ENCODE data around the gene TIMM50.
A peak's percentile ranks its signal among the peaks of the same experiment; 100 is the strongest.
"Not testable (repeated sequence)": the region's sequence is repeated elsewhere in the genome, so short reads cannot be mapped to it uniquely, and the experiment has no call there.

The TIMM50 gene
- total RNA-seq: 35.5 to 79.7 (median 39.4) reads per million in 4 experiments

DNA sequence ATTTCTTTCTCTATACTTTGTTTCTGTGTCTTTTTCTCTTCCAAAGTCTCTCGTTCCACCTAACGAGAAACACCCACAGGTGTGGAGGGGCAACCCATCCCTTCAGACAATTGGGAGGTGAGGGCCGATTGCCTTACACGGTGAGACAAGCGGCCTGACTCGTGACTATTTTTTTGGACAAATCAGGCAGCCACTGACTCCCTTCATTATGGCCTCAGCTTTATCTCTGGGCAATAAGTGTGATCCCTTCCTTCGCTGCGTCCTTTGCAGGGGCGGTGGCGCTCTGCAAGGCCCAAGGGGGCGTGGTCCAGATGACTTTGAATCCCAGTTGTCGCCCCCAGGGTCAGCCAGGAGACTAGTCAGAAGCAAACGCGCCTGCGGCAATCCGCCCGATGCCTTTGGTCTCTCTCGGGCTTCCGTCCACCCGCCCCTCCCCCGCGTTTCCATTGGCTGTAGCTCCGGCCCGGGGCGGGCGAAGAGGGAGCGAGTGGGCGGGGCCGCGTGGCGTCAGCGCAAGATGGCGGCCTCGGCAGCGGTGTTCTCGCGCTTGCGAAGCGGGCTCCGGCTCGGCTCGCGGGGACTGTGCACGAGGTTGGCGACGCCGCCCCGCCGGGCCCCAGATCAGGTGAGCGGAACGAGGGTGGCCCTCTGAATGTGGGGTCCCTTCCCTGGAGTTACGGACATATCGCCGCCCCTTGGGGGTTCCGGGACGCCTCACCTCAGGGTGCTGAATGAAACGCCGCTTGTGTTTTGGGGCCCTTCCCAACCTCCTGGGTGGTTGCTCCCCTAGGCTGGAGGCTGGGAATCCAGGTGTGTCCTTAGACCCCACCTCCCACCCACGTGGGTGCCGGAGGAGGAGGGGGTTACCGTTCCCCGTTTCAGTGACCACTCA lies at the start of gene TIMM50:
TSS of gene TIMM50 (plus strand) at position 502 of the 892 bp plus-strand sequence. CDS start at position 518, 16 bp downstream.
- peak; percentile 95 for DNase-seq

- no peak for DNase-seq
Observed at GRCh38 chr19:39432677-39433025, 48.0 kb upstream of the TIMM50 start.

DNA sequence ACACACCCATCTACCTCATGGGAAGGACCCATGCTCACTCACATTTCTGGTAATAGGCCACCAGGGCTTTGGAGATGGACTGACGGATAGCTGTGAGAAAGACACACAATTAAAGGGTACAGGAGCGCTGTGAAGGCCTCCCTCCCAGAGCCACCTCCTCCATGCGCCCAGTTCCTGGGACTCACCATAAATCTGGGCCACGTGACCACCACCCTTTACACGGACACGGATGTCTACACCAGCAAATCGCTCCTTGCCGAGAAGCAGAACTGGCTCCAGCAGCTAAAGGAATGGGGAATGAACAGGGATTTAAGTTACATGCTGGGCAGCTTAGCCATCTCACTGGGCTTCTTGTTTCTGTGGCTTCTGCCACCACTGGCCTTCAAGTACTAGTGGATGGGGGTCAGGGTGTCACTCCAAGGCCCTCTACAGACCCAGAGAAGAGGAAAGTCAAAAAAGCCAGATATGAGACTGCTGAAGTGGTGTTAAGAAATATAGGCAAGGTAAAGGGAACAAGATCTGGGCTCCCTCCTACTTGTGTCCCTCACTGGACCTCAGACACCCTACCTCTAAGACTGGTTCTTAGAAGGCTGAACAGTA lies 47.1 kb upstream of the TIMM50 start:
- no peak for DNase-seq

DNA sequence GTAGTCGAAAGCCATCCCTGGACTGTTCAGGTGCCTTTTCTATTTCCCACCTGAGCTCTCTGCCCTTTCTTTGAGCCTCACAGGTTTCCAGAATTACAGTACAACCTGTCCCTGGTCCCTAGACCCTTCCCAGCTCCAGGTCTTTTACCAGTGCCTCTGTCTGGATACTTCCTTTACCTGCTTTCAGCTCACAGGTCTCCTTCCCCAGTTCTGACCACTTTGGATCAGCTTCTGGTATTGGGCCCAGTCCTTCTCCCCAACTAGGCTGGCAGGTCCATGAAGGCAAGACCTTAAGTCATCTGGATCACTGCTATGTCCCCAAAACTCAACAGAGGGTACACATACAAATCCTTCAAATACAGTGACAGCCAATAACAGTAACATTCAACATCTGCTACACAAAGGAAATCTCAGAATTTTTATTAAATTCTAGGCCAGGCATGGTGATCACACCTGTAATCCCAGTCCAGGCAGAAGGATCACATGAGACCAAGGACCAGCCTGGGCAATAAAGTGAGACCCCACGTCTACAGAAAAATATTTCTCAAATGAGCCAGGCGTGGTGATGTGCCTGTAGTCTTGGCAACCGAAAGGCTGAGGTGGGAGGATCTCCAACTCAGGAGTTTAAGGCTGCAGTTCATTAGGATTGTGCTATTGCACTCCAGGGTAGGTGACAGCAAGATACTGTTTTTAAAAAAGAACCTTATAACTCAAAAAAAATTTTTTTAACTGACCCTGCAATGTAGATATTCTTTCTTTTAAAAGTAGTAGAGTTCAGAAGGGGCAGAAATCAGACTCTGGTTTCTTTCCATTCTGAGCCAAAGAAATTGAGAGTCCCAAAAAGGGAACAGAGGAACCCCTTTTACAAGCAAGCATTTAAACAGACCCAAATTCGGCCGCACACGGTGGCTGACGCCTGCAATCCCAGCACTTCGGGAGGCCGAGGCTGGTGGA lies 46.2 kb upstream of the TIMM50 start:
- no peak for DNase-seq

GRCh38 chr19:39435499-39436349 lies 44.9 kb upstream of the TIMM50 start, which contains the start of gene RPS16:
Gene RPS16 (minus strand): TSS chr19:39435949. CDS start chr19:39435895, 54 bp downstream.
- peak; percentile 97 for DNase-seq

GRCh38 chr19:39436350-39436716 lies 44.3 kb upstream of the TIMM50 start:
- DNase-seq: no peak

DNA sequence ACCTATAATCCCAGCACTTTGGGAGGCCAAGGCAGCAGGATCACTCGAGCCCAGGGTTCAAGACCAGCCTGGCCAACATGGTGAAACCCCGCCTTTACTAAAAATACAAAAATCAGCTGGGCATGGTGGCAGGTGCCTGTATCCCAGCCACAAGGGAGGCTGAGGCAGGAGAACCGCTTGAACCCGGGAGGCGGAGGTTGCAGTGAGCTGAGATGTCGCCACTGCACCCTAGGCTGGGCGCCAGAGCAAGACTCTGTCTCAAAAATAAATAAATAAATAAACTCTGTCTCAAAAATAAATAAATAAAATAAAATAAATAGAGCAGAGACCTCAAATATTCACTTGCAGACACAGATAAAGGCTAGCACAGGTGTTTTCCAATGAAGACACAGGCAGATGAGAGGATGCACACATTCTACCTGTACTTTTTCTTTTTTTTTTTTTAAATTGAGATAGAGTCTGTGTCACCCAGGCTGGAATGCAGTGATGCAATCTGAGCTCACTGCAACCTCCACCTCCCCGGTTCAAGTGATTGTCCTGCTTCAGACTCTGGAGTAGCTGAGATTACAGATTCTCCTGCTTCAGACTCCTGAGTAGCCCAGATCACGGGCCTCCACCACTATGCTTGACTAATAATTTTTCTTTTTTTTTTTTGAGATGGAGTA lies 42.2 kb upstream of the TIMM50 start:
- no peak for DNase-seq

DNA sequence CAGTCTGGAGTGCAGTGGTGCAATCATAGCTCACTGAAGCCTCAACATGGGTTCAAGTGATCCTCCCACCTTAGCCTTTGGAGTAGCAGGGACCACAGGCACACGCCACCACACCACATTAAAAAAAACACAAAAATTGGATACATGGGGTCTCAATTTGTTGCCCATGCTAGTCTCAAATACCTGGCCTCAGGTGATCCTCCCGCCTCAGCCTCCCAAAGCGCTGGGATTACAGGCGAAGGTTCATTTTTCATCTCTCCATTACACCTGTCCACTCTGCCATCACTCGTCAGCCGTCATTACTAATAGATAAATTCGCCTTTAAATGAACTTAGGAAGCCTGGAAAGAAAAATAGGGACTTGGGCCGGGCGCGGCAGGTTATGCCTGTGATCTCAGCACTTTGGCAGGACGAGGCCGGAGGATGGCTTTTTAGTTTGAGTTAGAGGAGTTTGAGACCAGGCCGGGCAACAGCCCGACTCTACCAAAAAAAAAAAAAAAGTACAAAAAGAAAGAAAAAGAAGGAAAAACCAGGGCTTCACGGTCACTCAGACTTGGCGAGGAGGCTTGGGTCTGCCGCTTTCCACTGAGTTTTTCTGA lies 35.9 kb upstream of the TIMM50 start:
- DNase-seq: no peak

- DNase-seq: peak; percentile 97
Observed at GRCh38 chr19:39445196-39446111, 35.2 kb upstream of the TIMM50 start, which contains the start of gene SUPT5H. Gene SUPT5H (plus strand): TSS chr19:39445582. CDS start chr19:39445891, 309 bp downstream.

GRCh38 chr19:39446365-39447084 lies 34.1 kb upstream of the TIMM50 start:
- DNase-seq: no peak

DNA sequence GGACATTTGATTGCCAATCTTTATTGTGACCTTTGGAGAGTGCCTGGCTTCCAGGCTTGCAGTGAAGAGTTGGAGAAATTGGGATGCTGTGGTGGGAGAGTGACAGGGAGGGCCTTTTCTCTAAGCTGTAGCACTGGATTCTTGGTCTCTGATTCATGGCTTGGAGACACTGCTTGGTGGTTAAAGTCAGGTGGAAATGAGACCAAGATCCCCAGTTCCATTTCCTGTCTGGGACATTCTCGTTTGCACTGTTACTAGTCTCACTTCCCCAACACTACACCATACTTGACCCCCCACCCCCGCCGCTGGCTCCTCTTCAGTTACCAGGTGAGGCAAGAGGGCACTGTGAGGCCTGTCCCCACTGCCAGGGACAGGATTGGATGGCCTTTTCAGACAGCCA lies 32.4 kb upstream of the TIMM50 start:
- DNase-seq: no peak

- DNase-seq: no peak
Observed at GRCh38 chr19:39449116-39449797, 31.4 kb upstream of the TIMM50 start.

GRCh38 chr19:39451257-39451656 lies 29.4 kb upstream of the TIMM50 start:
- not testable (repeated sequence) for DNase-seq

DNA sequence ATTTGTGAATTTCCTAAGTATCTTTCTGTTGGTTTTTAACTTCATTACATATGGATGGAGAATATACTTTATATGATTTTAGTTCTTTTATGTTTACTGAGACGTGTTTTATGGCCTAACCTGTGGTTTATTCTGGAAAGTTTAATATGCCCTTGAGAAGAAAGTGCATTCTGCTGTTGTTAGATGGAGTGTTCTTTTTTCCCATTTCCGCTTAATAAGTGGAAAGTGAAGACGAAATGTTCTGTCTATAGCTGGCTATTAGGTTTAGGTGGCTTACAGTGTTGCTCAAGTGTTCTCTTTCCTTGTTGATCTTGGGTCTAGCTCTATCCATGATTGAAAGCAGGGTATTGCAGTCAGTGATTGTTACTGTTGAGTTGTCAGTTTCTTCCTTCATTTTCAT lies 17.2 kb upstream of the TIMM50 start:
- DNase-seq: no peak

DNA sequence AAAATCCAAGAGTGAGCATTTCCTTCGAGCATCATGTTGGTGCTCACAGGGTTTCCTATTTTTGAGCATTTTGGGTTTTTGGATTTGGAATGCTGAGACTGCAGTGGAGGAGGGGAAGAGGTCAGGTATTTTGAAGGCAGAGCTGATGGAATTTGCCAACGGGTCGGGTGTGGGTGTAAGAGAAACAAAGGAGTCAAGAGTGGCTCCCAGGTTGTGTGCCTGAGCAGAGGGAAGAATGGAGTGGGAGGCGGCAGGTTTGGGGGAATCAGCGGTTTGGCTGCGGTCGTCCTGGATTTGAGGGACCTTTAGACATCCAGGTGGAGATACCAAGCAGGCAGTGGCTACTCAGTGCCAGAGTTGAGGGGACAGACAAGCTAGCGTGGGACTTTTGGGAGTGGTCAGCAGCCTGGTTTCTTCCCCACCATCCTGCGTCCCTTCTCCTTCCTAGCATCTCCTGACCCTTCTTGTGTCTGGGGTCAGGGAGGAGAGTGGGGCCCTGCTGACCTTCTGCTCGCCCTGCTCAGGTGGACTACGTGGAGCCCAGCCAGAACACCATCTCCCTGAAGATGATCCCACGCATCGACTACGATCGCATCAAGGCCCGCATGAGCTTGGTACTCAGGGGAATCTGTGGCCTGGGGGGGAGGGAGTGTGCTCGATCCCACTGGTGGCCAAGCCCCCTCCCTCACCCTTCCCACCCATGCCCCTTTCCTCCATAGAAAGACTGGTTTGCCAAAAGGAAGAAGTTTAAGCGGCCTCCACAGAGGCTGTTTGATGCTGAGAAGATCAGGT lies 14.5 kb upstream of the TIMM50 start:
- DNase-seq: no peak

- DNase-seq: no peak
Observed at GRCh38 chr19:39467941-39468340, 12.7 kb upstream of the TIMM50 start.

DNA sequence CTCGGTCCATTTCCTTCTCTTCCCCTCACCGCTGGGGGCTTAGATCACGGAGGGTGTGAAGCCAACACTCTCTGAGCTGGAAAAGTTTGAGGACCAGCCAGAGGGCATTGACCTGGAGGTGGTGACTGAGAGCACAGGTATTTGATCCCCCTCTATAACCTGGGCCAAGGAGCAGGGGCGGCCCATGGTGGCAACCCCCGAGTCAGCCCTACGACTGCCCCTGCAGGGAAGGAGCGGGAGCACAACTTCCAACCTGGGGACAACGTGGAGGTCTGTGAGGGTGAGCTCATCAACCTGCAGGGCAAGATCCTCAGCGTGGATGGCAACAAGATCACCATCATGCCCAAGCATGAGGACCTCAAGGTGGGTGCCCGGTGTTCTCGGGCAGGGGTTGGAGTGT lies 11.6 kb upstream of the TIMM50 start:
- DNase-seq: no peak

GRCh38 chr19:39469567-39469966 lies 11.1 kb upstream of the TIMM50 start:
- no peak for DNase-seq

Measured in effector CD8-positive, alpha-beta T cell (primary cell).